Type B pancreatic cell (in vitro differentiated cells): ENCODE results near the gene ARHGAP42. TPM values are rescaled to one million over a fixed set of nuclear protein-coding genes. Genes with fewer than 3 reads are reported as not detected.
A peak's percentile ranks its signal among the peaks of the same experiment; 100 is the strongest.

ENCODE experiments used
- DNase-seq: peaks from one replicate; pipeline ENCODE4 v3.0.0; 2021; ENCODE audit warnings: mixed read lengths; ENCODE audit not compliant: unreplicated experiment; ENCODE audit errors: extremely low spot score
- H3K27ac Mint-ChIP-seq: 2 replicates; pipeline ENCODE4 v1.8.0; 2021; ENCODE audit warnings: mild to moderate bottlenecking, mixed read lengths
- H3K27me3 Mint-ChIP-seq: 2 replicates; pipeline ENCODE4 v1.8.0; 2021; ENCODE audit warnings: mixed read lengths
- H3K36me3 Mint-ChIP-seq: 2 replicates; pipeline ENCODE4 v1.8.0; 2021; ENCODE audit warnings: mixed read lengths
- H3K4me1 Mint-ChIP-seq: one replicate; pipeline ENCODE4 v1.8.0; 2021; ENCODE audit warnings: mixed read lengths; ENCODE audit not compliant: unreplicated experiment
- H3K4me3 Mint-ChIP-seq: 2 replicates; pipeline ENCODE4 v1.8.0; 2021; ENCODE audit warnings: mild to moderate bottlenecking, mixed read lengths
- H3K9me3 Mint-ChIP-seq: 2 replicates; pipeline ENCODE4 v1.8.0; 2021; ENCODE audit warnings: mixed read lengths
- total RNA-seq: library from RNA; stranded (reverse); gene quantifications from 2 replicates; pipeline ENCODE4 v1.2.1, GENCODE V29; 2021; ENCODE audit warnings: low replicate concordance
- TF ChIP-seq, protein P1 (sequence below): fragments of 200-600 bp; sonication (generic); conservative IDR thresholded peaks from 2 replicates; pipeline ENCODE4 v1.5.0; 2021; ENCODE audit warnings: antibody characterized with exemption, mild to moderate bottlenecking

The ARHGAP42 gene
- total RNA-seq, 1 donor from 2014 or later, result 22.6 TPM

DNA sequence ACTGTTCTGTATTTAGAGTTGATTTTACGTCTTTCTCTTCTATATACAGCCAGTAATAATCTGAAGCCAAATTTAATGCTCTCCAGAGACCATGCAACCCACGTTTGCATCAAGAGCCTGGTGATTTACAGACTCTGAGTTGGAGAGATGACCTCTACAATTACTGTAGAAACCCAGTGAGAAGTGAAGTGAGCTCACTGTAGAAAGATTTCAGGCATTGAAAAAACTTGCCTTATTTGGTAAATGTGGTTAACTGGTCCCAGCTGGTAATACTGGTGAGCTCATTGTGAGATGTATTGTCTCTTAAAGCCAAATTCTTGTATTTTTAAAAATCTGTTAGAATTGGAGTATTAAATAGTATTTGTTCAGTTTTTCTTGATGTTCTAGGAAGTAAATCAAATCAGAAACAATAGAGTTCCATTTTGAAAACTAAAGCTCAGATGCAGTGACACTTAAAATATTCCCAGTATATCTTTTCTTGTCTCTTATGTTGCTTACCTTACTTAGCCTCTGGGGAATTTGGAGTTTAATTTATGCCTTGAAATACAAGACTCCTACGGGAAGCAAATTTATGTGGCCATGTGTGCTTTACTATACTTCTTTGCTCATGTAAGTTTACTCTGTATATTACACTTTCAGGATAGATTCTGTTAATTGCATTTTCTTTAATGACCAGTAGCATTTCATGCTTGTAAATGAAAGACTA lies 189.9 kb downstream of the ARHGAP42 start:
- Mint-ChIP-seq H3K27ac (peak overlapping the region; percentile 83), H3K9me3 (peaks cover 13% of the 10 kb centered on the region), H3K4me1 (peaks cover 33% of the 10 kb centered on the region), H3K27me3 (no peaks in the 10 kb centered on the region), H3K4me3 (peak overlapping the region; percentile 37), H3K36me3 (peaks cover 18% of the 10 kb centered on the region)
- DNase-seq, result no peak
- TF ChIP-seq, protein P1, sequence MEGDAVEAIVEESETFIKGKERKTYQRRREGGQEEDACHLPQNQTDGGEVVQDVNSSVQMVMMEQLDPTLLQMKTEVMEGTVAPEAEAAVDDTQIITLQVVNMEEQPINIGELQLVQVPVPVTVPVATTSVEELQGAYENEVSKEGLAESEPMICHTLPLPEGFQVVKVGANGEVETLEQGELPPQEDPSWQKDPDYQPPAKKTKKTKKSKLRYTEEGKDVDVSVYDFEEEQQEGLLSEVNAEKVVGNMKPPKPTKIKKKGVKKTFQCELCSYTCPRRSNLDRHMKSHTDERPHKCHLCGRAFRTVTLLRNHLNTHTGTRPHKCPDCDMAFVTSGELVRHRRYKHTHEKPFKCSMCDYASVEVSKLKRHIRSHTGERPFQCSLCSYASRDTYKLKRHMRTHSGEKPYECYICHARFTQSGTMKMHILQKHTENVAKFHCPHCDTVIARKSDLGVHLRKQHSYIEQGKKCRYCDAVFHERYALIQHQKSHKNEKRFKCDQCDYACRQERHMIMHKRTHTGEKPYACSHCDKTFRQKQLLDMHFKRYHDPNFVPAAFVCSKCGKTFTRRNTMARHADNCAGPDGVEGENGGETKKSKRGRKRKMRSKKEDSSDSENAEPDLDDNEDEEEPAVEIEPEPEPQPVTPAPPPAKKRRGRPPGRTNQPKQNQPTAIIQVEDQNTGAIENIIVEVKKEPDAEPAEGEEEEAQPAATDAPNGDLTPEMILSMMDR, result no peak

DNA sequence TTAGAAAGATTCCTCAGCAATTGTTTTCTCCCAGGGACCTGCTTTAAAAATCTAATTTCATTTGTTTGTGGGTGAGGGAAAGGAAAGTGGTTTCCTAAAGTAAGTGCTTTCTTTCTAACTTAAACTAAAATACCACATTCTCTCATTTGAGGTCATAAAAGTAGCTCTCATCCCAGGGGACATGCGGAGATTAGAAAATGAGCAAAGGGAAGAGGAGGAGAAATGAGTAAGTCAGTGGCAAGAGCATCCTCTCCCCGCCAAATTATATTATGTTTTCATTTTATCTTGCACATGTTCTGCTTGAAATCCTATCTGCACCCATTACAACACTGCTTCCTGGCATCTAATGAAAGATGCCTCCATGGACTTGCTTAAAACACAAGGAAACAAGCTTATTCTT lies 191.4 kb downstream of the ARHGAP42 start:
- H3K27me3 Mint-ChIP-seq, result no peaks in the 10 kb centered on the region
- peaks cover 14% of the 10 kb centered on the region for H3K9me3 Mint-ChIP-seq
- TF ChIP-seq, protein P1, result no peak
- peak overlapping the region; percentile 30 for H3K27ac Mint-ChIP-seq
- no peak for DNase-seq
- H3K4me1 Mint-ChIP-seq, result peaks cover 33% of the 10 kb centered on the region
- peaks cover 18% of the 10 kb centered on the region for H3K36me3 Mint-ChIP-seq
- H3K4me3 Mint-ChIP-seq, result no peak overlapping the region

DNA sequence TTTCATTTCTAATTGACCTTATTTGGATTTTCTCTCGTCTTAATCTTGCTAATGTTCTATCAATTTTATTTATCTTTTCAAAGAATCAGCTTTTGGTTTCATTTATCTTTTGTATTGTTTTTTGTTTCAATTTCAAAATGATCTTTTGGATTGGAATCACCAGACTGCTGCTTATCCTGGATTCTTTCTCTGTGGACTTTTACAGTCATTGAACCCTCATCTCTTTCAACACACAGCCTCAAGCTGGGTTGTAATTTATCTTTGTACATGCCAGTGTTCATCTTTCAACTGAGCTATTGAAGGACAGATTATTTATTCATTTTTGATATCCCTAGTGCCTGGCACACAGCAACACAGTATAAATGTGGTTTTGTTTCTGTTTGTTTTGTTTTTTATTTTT lies 195.9 kb downstream of the ARHGAP42 start:
- peaks cover 15% of the 10 kb centered on the region for H3K4me1 Mint-ChIP-seq
- no peak for DNase-seq
- no peak overlapping the region for H3K4me3 Mint-ChIP-seq
- TF ChIP-seq, protein P1, result no peak
- H3K27me3 Mint-ChIP-seq, result no peaks in the 10 kb centered on the region
- H3K27ac Mint-ChIP-seq, result no peak overlapping the region
- H3K36me3 Mint-ChIP-seq, result peaks cover 18% of the 10 kb centered on the region
- H3K9me3 Mint-ChIP-seq, result peaks cover 14% of the 10 kb centered on the region

DNA sequence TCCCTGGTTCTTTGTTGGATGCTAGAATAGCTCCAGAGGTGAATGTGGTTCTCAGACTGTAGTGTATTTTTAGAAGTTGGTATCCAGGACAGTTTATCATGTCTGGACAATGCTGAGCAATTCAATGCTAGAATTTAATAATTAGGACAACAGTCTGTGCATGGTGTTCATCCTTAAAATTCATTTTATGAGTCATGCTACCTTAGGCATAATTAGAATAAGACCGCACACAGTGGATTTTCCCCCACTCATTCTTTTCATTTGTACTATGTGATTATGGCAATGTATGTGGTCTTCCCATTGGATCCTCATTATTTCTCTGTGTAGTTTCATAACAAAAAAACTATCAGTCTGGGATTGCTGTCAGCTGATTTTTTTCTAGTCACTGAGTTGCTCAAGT lies 196.7 kb downstream of the ARHGAP42 start:
- Mint-ChIP-seq H3K36me3 (peaks cover 18% of the 10 kb centered on the region), H3K4me3 (no peak overlapping the region), H3K4me1 (peaks cover 9% of the 10 kb centered on the region), H3K27me3 (no peaks in the 10 kb centered on the region), H3K9me3 (peaks cover 14% of the 10 kb centered on the region), H3K27ac (no peak overlapping the region)
- TF ChIP-seq, protein P1, result no peak
- no peak for DNase-seq

DNA sequence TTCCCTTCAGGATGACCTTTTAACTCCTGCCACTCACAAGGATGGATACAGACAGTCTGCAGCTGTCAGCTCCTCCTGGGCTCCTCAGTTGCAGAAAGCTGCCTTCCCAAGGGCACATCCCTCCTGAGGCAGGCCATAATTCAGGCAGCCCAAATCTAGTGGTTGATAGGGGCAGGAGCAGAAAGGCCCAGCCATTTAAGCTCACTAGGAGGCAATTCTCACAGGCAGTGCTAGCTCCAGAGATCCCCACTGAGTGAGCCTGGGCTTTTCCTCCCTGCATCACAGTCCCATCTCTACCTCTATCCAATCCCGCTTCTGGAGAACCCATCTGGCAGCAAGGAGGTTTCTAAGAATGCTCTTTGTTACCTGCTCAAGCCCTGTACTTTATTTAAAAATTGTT lies 200.6 kb downstream of the ARHGAP42 start:
- Mint-ChIP-seq H3K9me3 (no peaks in the 10 kb centered on the region), H3K27ac (no peak overlapping the region), H3K27me3 (no peaks in the 10 kb centered on the region), H3K36me3 (no peaks in the 10 kb centered on the region), H3K4me1 (peaks cover 5% of the 10 kb centered on the region), H3K4me3 (no peak overlapping the region)
- no peak for DNase-seq
- TF ChIP-seq, protein P1, result no peak

DNA sequence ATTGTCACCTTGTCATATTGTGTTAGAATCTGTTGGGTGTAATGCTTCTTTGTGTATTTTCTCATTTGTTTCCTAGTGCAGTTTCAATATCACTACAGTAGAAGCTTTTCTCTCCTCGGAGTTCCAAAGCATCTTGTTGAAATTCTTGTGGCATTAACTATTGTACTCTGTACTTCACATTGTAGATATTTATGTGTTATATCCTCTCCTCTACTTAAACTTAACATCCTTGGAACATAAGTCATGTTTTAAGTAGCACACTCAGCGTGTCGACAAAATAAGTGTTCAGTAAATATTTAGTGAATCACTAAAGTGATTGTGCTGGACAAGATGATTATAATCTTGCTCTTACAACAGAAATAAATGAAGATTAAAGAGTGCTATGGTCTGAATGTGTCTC lies 201.7 kb downstream of the ARHGAP42 start:
- DNase-seq, result no peak
- TF ChIP-seq, protein P1, result no peak
- Mint-ChIP-seq H3K4me3 (no peak overlapping the region), H3K27me3 (no peaks in the 10 kb centered on the region), H3K4me1 (peaks cover 5% of the 10 kb centered on the region), H3K36me3 (no peaks in the 10 kb centered on the region), H3K27ac (no peak overlapping the region), H3K9me3 (no peaks in the 10 kb centered on the region)
